Smooth muscle cell of bladder (primary cell): Measurements from ENCODE around the gene CXCR4. TPM values are rescaled to one million over a fixed set of nuclear protein-coding genes. Genes with fewer than 3 reads are reported as not detected.

Source experiments
- total RNA-seq: library from RNA; depleted of rRNA; stranded (reverse); fragments of >200 nt; gene quantifications from 2 replicates; pipeline ENCODE4 v1.2.3, GENCODE V29; 2014

The CXCR4 gene
- 0.92 TPM in 1 of 2 replicates, not detected in the other for total RNA-seq

DNA sequence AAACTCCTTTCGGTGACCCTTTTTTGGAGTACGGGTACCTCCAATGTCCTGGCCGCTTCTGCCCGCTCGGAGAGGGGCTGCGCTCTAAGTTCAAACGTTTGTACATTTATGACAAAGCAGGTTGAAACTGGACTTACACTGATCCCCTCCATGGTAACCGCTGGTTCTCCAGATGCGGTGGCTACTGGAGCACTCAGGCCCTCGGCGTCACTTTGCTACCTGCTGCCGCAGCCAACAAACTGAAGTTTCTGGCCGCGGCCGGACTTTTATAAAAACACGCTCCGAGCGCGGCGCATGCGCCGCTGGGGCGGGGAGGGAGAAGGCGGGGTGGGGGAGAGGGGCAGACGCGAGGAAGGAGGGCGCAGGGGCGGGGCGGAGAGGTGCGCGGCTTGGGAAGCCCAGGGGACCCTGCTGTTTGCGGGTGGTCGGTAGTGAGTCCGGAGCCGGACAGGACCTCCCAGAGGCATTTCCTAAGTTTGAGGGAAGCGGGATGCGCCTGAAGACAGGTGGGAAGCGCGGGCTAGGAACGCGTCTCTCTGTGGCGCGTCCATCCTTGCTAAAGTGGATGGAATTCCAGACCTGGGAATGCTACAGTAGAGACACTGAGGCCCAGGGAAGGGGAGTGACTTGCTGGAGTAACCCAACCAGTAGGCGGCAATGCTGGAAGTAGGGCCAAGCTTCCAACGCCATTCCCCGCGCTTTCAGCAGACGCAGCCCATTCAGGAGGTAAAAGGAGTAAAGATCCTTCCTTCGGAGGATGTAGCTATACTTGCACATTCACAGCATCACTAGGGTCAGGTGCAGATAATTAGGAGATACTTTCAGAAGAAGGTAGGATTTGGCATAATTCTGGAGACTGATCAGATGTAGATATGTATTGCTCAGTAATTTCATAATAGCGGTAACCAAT is at the start of gene CXCR4:
Gene CXCR4 (minus strand): TSS at position 241 of the 910 bp plus-strand sequence. CDS start 89 bp downstream, at position 152.

Other genes starting within 250 kb of the CXCR4 start
- 7.1 and 8.2 TPM in 2 replicates for gene MCM6, start 241.7 kb downstream of the CXCR4 start, total RNA-seq
- gene DARS1, start 132.5 kb downstream of the CXCR4 start, total RNA-seq = 75.5 and 118 TPM in 2 replicates